Subcutaneous abdominal adipose tissue (tissue), 5 donors: ENCODE results near the gene HSD11B1L.
A peak's percentile ranks its signal among the peaks of the same experiment; 100 is the strongest.

Experiments used
- H3K27ac ChIP-seq: one replicate; pipeline ENCODE4 v1.7.0; 2013; ENCODE audit warnings: low read depth, mild to moderate bottlenecking, inconsistent platforms, low read length, moderate library complexity
- H3K27me3 ChIP-seq, 5 donors: one replicate each; pipeline ENCODE4 v1.7.0; 2013; ENCODE audit warnings: low read length in 5 of 5, inconsistent platforms in 1 of 5; ENCODE audit not compliant: control insufficient read depth in 5 of 5, insufficient read depth in 4 of 5
- H3K36me3 ChIP-seq, 5 donors: one replicate each; pipeline ENCODE4 v1.7.0; 2013; ENCODE audit warnings: low read length in 5 of 5; ENCODE audit not compliant: control insufficient read depth in 5 of 5, insufficient read depth in 5 of 5
- H3K4me1 ChIP-seq, 5 donors: one replicate each; pipeline ENCODE4 v1.7.0; 2013; ENCODE audit warnings: low read length in 5 of 5, mild to moderate bottlenecking in 3 of 5, moderate library complexity in 1 of 5; ENCODE audit not compliant: control insufficient read depth in 5 of 5, insufficient read depth in 5 of 5
- H3K4me3 ChIP-seq, 5 donors: one replicate each; pipeline ENCODE4 v1.7.0; 2013; ENCODE audit warnings: low read length in 5 of 5, low read depth in 1 of 5
- H3K9ac ChIP-seq, 5 donors: one replicate each; pipeline ENCODE4 v1.7.0; 2013; ENCODE audit warnings: low read length in 5 of 5, mild to moderate bottlenecking in 4 of 5, moderate library complexity in 3 of 5
- H3K9me3 ChIP-seq, 5 donors: one replicate each; pipeline ENCODE4 v1.7.0; 2013; ENCODE audit warnings: low read length in 5 of 5; ENCODE audit not compliant: control insufficient read depth in 5 of 5
- donor health status: healthy.
- donor health status: healthy.
- donor health status: healthy.
- donor health status: healthy.
- donor health status: healthy.

HSD11B1L gene

DNA sequence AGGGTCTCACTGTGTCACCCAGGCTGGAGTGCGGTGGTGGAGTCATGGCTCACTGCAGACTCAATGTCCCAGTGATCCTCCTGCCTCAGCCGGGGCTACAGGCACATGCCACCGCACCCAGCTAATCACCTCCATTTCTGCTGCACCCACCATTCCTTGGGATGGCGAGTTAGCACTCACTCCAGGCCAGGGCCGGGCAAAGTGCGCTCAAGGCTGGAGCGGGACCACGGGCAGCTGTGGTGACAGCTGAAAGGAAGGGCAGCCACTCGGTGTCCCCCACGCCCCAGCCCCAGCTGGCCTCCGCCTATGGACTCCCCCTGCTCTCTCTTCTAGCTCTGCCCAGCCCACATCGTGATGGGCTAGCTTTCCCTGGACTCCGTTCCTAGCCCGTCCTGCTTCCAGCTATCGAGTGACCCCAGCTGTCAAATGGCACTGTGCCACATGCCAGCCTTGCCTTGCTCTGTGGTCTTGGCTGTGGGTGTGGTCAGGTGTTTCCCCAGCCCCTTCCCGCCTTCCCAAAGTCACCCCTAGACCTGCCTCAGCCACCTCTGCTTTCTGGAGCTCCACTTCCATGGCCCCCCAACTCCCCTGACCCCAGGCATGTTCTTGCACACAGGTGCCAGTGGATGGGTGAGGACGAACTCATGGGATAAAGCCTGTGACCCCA, 4.6 kb upstream of the HSD11B1L start:
- H3K9me3 ChIP-seq = no peaks in the 10 kb centered on the region
- peaks cover 3 to 17% (median 17%) of the 10 kb centered on the region in 5 donors for H3K4me1 ChIP-seq
- H3K27me3 ChIP-seq = no peaks in the 10 kb centered on the region
- no peak overlapping the region for H3K9ac ChIP-seq
- H3K27ac ChIP-seq = no peak overlapping the region
- H3K4me3 ChIP-seq = no peak overlapping the region
- peaks cover 0 to 20% (median 10%) of the 10 kb centered on the region in 5 donors for H3K36me3 ChIP-seq

DNA sequence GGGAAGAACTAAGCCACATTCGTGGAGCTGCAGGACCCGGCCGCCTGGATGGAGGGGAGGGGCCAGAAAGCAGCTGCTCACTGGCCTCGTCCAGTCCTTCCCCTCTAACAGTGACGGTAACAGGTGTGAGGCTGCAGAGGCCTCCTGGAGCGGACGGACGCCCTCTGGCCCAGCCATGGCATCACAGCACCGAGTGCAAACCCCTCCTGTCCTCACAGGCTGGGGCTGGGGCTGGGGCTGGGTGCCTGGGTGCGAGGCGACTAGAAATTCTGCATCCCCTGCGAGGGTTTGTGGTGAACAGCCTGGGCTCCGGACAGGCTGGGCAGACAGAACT, 4.1 kb upstream of the HSD11B1L start:
- H3K36me3 ChIP-seq = peaks cover 0 to 15% (median 9%) of the 10 kb centered on the region in 5 donors
- peaks cover 3 to 20% (median 19%) of the 10 kb centered on the region in 5 donors for H3K4me1 ChIP-seq
- no peaks in the 10 kb centered on the region for H3K27me3 ChIP-seq

GRCh38 chr19:5677136-5677535, 3.7 kb upstream of the HSD11B1L start:
- Histone ChIP-seq H3K27ac (no peak overlapping the region), H3K36me3 (peaks cover 0 to 11% (median 5%) of the 10 kb centered on the region in 5 donors), H3K9ac (no peak overlapping the region), H3K27me3 (no peaks in the 10 kb centered on the region), H3K9me3 (no peaks in the 10 kb centered on the region), H3K4me3 (no peak overlapping the region), H3K4me1 (peaks cover 3 to 20% (median 19%) of the 10 kb centered on the region in 5 donors)

More for the DNA sequence above, 4.1 kb upstream of the HSD11B1L start:
- Histone ChIP-seq H3K9me3 (no peaks in the 10 kb centered on the region), H3K4me3 (no peak overlapping the region), H3K9ac (no peak overlapping the region), H3K27ac (no peak overlapping the region)

GRCh38 chr19:5677580-5677979, 3.2 kb upstream of the HSD11B1L start:
- peaks cover 3 to 20% (median 19%) of the 10 kb centered on the region in 5 donors for H3K4me1 ChIP-seq
- H3K9ac ChIP-seq = peak overlapping the region in 1 of 5 donors; percentile 10
- no peaks in the 10 kb centered on the region for H3K27me3 ChIP-seq
- no peak overlapping the region for H3K4me3 ChIP-seq
- no peak overlapping the region for H3K27ac ChIP-seq
- H3K36me3 ChIP-seq = peaks cover 0 to 11% (median 5%) of the 10 kb centered on the region in 5 donors
- no peaks in the 10 kb centered on the region for H3K9me3 ChIP-seq

DNA sequence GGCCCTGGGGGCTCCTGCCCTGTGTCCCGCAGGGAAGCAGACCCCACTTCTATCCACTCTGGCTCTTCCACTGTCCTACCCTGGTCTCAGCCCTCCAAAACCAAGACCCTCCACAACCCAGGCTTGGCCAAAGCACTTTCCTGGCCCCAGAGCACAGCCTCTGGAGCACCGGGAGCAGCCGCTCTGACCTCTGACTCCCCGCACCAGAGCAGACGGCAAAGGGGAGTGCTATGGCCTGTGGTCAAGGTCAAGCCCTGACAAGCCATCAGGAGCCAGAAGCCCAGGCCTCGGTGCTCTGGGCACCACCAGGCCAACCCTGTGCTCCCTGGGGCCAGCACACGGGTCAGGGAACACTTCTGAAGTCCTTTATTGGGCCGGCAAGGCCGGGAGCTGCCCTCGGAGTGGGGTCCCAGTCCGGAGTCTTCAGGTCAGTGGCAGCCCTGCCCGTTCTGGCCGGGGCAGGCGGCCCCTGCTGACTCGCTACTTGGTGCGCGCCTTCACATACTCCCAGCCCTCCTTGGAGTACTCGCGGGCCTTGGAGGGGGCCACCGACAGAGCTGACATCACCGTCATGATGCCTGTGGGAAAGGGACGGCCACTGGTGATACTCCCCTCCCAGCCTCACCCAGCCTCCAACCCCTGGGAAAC, 2.6 kb upstream of the HSD11B1L start:
- no peaks in the 10 kb centered on the region for H3K27me3 ChIP-seq
- H3K36me3 ChIP-seq = peaks cover 0 to 11% (median 5%) of the 10 kb centered on the region in 5 donors
- no peak overlapping the region for H3K4me3 ChIP-seq
- peak overlapping the region in 1 of 5 donors; percentile 10 for H3K9ac ChIP-seq
- no peaks in the 10 kb centered on the region for H3K9me3 ChIP-seq
- H3K27ac ChIP-seq = no peak overlapping the region
- H3K4me1 ChIP-seq = peaks cover 3 to 20% (median 19%) of the 10 kb centered on the region in 5 donors

DNA sequence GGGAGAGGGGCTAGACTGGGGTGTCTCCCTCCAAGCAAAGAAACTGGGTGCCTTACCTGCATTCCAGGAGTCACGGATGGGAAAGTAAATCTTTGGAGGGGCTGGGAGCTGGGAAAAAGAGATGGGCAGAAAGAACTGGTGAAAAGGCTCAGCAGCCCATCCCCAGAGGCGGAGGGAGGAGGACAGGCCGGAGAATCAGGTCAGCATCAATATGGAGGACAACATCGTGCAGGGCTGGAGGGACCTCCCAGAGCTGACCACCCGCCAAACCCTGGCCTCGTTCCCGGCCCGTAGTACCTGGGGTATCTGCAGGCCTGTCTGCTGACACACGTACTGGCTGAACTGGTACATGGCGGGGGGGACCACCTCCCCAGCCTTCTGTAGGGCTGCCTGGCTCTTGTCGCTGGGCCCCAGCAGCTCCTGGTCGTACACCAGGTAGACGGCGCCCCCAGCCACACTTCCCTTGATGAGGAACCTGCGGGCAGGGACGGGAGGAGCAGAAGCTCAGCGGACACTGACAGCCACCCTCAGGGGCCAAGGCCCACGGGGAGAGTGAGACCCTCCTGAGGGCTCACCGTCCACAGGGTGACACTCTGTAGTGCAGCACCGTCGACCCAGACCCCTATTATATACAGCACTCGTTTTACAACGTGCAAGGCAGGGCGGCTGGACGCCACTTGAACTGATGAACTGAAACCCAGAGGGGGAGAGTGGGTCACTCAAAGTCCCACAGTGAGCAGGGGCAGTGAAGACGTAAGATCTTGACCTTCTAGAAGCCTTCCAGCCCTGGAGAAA, 1.3 kb upstream of the HSD11B1L start:
- Histone ChIP-seq H3K27me3 (no peaks in the 10 kb centered on the region), H3K27ac (peak overlapping the region; percentile 79), H3K36me3 (peaks cover 0 to 11% (median 5%) of the 10 kb centered on the region in 5 donors), H3K9me3 (no peaks in the 10 kb centered on the region), H3K4me1 (peaks cover 3 to 20% (median 19%) of the 10 kb centered on the region in 5 donors), H3K9ac (peak overlapping the region; percentile 57 to 99 (median 89)), H3K4me3 (peak overlapping the region; percentile 86 to 98 (median 95))

DNA sequence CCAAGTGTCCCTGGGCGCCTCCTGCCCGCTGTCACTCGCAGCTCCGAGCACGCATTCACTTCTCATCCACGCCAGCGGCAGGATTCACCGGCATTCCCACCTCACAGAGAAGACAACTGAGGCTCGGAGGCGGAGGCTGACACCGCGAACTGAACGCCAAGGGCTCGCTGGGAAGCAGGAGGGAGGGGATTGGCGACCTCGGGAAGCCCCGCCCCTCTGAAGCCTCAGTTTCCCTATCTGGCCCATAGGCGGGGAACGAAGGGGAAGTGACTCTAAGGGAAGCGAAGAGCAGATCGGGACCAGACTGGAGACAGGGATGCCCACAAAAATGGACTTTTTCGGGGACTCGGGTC, 767 bp upstream of the HSD11B1L start:
- Histone ChIP-seq H3K36me3 (peaks cover 0 to 11% (median 5%) of the 10 kb centered on the region in 5 donors), H3K27me3 (no peaks in the 10 kb centered on the region), H3K9ac (peak overlapping the region; percentile 57 to 99 (median 89)), H3K4me1 (peaks cover 3 to 20% (median 19%) of the 10 kb centered on the region in 5 donors), H3K9me3 (no peaks in the 10 kb centered on the region), H3K27ac (peak overlapping the region; percentile 79), H3K4me3 (peak overlapping the region; percentile 86 to 98 (median 95))

GRCh38 chr19:5681391-5682106, 722 bp downstream of the HSD11B1L start:
- H3K4me3 ChIP-seq = peak overlapping the region; percentile 53 to 98 (median 92)
- H3K4me1 ChIP-seq = peaks cover 3 to 27% (median 24%) of the 10 kb centered on the region in 5 donors
- H3K9me3 ChIP-seq = no peaks in the 10 kb centered on the region
- no peaks in the 10 kb centered on the region for H3K27me3 ChIP-seq
- H3K9ac ChIP-seq = peak overlapping the region in 1 of 5 donors; percentile 99
- peaks cover 0 to 11% (median 5%) of the 10 kb centered on the region in 5 donors for H3K36me3 ChIP-seq
- H3K27ac ChIP-seq = no peak overlapping the region

GRCh38 chr19:5682107-5682482, 1.3 kb downstream of the HSD11B1L start:
- Histone ChIP-seq H3K27ac (no peak overlapping the region), H3K9ac (no peak overlapping the region), H3K9me3 (no peaks in the 10 kb centered on the region), H3K36me3 (peaks cover 0 to 11% (median 5%) of the 10 kb centered on the region in 5 donors), H3K4me3 (no peak overlapping the region), H3K4me1 (peaks cover 3 to 31% (median 27%) of the 10 kb centered on the region in 5 donors), H3K27me3 (no peaks in the 10 kb centered on the region)
